Measurements from ENCODE around the gene TTC7B.

DNA sequence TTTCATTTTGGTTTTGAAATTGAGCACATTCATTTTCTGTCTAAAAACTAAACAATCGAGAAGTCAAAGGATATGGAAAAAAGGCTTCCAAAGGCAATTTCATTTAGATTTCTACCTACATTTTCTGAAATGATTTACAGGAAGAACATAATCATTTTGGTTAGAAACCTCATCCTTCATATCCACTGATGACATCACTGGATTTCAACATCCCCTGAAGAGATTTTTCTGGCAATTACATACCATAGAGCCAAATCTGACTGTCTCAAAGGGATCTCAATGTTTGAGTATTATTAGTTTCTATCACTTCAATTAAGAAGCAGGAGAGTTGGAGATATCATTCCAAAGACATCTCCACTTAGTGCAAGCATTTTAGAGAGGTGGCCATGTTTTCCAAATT lies 137.8 kb downstream of the TTC7B start:
- TF ChIP-seq CTCF (conservative IDR thresholded peaks at IDR 0.05), result no peak
- TF ChIP-seq ZFX (IDR thresholded peaks at IDR 0.05), result no peak

Measured in C4-2B (cell line).